ENCODE data around the gene MTCL1. TPM values are rescaled to one million over a fixed set of nuclear protein-coding genes. Genes with fewer than 3 reads are reported as not detected.

The MTCL1 gene
- total and polyA plus RNA-seq, 9 of the 15 experiments (the other 6 are each of a cell fraction or from before 2014, with no cell fraction given), result 0.21 to 7.4 (median 3.7) TPM

DNA sequence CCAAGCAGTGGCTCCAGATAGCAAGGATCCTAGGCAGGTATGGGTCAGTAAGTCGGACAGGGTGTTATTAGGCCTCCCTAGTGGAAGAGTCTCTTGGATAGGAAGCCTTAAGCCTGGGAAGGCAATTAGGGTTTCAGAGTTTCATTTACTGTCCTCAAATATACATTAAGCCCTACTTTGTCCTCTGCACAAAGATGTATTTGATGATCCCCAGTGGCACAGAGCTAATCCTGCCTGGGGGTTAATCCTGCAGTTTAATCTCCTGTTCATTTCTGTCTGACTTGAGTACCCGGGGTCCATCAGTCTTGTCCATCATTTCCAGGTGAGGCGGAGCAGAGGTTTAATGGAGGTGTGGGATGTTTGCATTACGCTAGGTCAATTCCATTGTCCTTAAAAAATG is 62.0 kb downstream of the MTCL1 start:
- H4K20me1 ChIP-seq (replicated peaks; ENCODE audit: control insufficient read depth, insufficient read depth, low read length), result no peaks in the 10 kb centered on the region
- ChIA-PET POLR2A (interaction anchor here (0.6 to 2.8 kb wide), 6 partner anchors 9 to 199 kb away, joined by 3 to 15 read pairs (median 4); no protein-coding TSS in a partner anchor), CTCF (ENCODE audit: low intra/inter-chr PET ratio) (no interaction called here)
- no peak overlapping the region for H3K9ac ChIP-seq (ENCODE audit: insufficient read depth in 1 of 2, low read depth in 2 of 2, low read length in 2 of 2)
- DNase-seq (ENCODE audit: extremely low read depth in 1 of 4, low spot score in 3 of 4) (no peak), ATAC-seq (no peak), FAIRE-seq (no peak)
- H3K4me1 ChIP-seq (replicated peaks in 1 of 2; ENCODE audit: control insufficient read depth in 2 of 2, insufficient read depth in 2 of 2, low read length in 2 of 2), result peaks cover 0 to 2% of the 10 kb centered on the region in 2 experiments; a peak in 1 of 5 replicates
- H3K27ac ChIP-seq (ENCODE audit: extremely low read depth, low read depth, low read length), result no peak overlapping the region
- TF ChIP-seq MYNN (IDR thresholded peaks at IDR 0.05) (no peak), MYNN (CRISPR knock-in tag; IDR thresholded peaks at IDR 0.05) (no peak), NFIC (IDR thresholded peaks at IDR 0.05) (no peak), EZH2 (IDR thresholded peaks at IDR 0.05; ENCODE audit: borderline replicate concordance, low read depth, low read length) (no peak), BMI1 (IDR thresholded peaks at IDR 0.05; ENCODE audit: low read length) (no peak), HNRNPL (IDR thresholded peaks at IDR 0.05; ENCODE audit: low read depth, low read length) (no peak), NR4A1 (CRISPR knock-in tag; IDR thresholded peaks at IDR 0.05) (no peak), NR4A1 (tag; IDR thresholded peaks at IDR 0.05) (no peak)
- H3K4me2 ChIP-seq (ENCODE audit: insufficient read depth, low read length), result no peak overlapping the region
- H2AFZ ChIP-seq (ENCODE audit: low read depth, low read length), result no peak overlapping the region
- 19% methylated on average over 4 of the region's 4 CpGs for WGBS (ENCODE audit: insufficient coverage, low coverage, missing lambda C conversion rate)
- peaks cover 0 to 4% of the 10 kb centered on the region in 2 experiments; a peak in 1 of 5 replicates for H3K27me3 ChIP-seq (ENCODE audit: control insufficient read depth in 2 of 2, insufficient read depth in 2 of 2, low read length in 2 of 2)
- H3K4me3 ChIP-seq, result no peak overlapping the region
- H3K36me3 ChIP-seq (ENCODE audit: control insufficient read depth, insufficient read depth, low read length), result no peaks in the 10 kb centered on the region
- intact Hi-C loops (cut with micrococcal nuclease), result no loop called here
- H3K79me2 ChIP-seq (ENCODE audit: control insufficient read depth, insufficient read depth, low read length), result no peaks in the 10 kb centered on the region
- no peaks in the 10 kb centered on the region for H3K9me1 ChIP-seq (ENCODE audit: control insufficient read depth, insufficient read depth, low read length)
- in situ Hi-C loops (cut with MboI), result no loop called here
- no TSS peak for BruUV-seq (replicated peaks)
- H3K9me3 ChIP-seq (replicated peaks; ENCODE audit: control insufficient read depth, insufficient read depth, low read depth, low read length), result no peaks in the 10 kb centered on the region

Data from K562 (cell line).